AG04449 (cell line): ENCODE results near the gene SPNS1.

ENCODE experiments used
- CTCF ChIA-PET: fragments of 350-600 bp; formaldehyde crosslinking; extraction: SDS; loops from one replicate; lab custom pipeline; 2021; ENCODE audit warnings: antibody characterized with exemption; lab: Yijun Ruan, JAX
- POLR2A ChIA-PET: fragments of 400-600, 350-600 bp; formaldehyde crosslinking; extraction: SDS; loops from one replicate; lab custom pipeline; 2020; ENCODE audit warnings: antibody characterized with exemption, inconsistent platforms; lab: Yijun Ruan, JAX
- DNase-seq: peaks from one replicate; pipeline ENCODE4 v3.0.0-alpha.2; 2010; ENCODE audit warnings: low read depth, low spot score
- H3K4me3 ChIP-seq: 2 replicates; pipeline ENCODE4 v1.5.1; 2011; ENCODE audit warnings: low read depth, mild to moderate bottlenecking, control low read depth, low read length
- TF ChIP-seq, protein P1 (sequence below): IDR thresholded peaks from one replicate; pipeline ENCODE4 v1.5.1; 2011; ENCODE audit warnings: mild to moderate bottlenecking, moderate library complexity, low read length, control low read depth, inconsistent platforms; ENCODE audit not compliant: insufficient read depth; ENCODE audit errors: missing control alignments

The SPNS1 gene

DNA sequence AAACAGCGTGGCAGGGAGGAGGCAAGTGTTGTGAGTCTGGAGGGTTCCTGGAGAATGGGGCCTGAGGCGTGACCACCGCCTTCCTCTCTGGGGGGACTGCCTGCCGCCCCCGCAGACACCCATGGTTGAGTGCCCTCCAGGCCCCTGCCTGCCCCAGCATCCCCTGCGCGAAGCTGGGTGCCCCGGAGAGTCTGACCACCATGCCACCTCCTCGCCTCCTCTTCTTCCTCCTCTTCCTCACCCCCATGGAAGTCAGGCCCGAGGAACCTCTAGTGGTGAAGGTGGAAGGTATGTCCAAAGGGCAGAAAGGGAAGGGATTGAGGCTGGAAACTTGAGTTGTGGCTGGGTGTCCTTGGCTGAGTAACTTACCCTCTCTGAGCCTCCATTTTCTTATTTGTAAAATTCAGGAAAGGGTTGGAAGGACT is 42.8 kb upstream of the SPNS1 start, which contains the start of gene CD19:
CD19 (plus strand) TSS at position 171 of the 425 bp plus-strand sequence; CDS start at position 201, 30 bp downstream.
- H3K4me3 ChIP-seq, result no peak within 1 kb of the TSS
- DNase-seq, result no peak
- TF ChIP-seq, protein P1, sequence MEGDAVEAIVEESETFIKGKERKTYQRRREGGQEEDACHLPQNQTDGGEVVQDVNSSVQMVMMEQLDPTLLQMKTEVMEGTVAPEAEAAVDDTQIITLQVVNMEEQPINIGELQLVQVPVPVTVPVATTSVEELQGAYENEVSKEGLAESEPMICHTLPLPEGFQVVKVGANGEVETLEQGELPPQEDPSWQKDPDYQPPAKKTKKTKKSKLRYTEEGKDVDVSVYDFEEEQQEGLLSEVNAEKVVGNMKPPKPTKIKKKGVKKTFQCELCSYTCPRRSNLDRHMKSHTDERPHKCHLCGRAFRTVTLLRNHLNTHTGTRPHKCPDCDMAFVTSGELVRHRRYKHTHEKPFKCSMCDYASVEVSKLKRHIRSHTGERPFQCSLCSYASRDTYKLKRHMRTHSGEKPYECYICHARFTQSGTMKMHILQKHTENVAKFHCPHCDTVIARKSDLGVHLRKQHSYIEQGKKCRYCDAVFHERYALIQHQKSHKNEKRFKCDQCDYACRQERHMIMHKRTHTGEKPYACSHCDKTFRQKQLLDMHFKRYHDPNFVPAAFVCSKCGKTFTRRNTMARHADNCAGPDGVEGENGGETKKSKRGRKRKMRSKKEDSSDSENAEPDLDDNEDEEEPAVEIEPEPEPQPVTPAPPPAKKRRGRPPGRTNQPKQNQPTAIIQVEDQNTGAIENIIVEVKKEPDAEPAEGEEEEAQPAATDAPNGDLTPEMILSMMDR, result no peak
- CTCF ChIA-PET, result interaction anchor here (5.7 to 5.8 kb wide), 2 partner anchors 12 kb away, joined by 44 to 48 read pairs; no protein-coding TSS in a partner anchor
- POLR2A ChIA-PET, result no interaction called here

DNA sequence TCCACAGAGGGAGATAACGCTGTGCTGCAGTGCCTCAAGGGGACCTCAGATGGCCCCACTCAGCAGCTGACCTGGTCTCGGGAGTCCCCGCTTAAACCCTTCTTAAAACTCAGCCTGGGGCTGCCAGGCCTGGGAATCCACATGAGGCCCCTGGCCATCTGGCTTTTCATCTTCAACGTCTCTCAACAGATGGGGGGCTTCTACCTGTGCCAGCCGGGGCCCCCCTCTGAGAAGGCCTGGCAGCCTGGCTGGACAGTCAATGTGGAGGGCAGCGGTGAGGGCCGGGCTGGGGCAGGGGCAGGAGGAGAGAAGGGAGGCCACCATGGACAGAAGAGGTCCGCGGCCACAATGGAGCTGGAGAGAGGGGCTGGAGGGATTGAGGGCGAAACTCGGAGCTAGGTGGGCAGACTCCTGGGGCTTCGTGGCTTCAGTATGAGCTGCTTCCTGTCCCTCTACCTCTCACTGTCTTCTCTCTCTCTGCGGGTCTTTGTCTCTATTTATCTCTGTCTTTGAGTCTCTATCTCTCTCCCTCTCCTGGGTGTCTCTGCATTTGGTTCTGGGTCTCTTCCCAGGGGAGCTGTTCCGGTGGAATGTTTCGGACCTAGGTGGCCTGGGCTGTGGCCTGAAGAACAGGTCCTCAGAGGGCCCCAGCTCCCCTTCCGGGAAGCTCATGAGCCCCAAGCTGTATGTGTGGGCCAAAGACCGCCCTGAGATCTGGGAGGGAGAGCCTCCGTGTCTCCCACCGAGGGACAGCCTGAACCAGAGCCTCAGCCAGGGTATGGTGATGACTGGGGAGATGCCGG is 42.0 kb upstream of the SPNS1 start:
- CTCF ChIA-PET, result interaction anchor here (1.1 to 5.7 kb wide), 2 partner anchors 9 to 12 kb away, joined by 5 to 48 read pairs; no protein-coding TSS in a partner anchor
- DNase-seq, result no peak
- H3K4me3 ChIP-seq, result no peak overlapping the region
- TF ChIP-seq, protein P1, result no peak
- POLR2A ChIA-PET, result no interaction called here

DNA sequence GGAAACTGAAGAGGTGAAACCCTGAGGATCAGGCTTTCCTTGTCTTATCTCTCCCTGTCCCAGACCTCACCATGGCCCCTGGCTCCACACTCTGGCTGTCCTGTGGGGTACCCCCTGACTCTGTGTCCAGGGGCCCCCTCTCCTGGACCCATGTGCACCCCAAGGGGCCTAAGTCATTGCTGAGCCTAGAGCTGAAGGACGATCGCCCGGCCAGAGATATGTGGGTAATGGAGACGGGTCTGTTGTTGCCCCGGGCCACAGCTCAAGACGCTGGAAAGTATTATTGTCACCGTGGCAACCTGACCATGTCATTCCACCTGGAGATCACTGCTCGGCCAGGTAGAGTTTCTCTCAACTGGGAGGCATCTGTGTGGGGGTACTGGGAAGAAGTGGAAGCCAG is 41.4 kb upstream of the SPNS1 start:
- ChIA-PET POLR2A (no interaction called here), CTCF (interaction anchor here (1.1 to 5.7 kb wide), 2 partner anchors 8 to 11 kb away, joined by 5 to 48 read pairs; no protein-coding TSS in a partner anchor)
- DNase-seq, result no peak
- TF ChIP-seq, protein P1, result no peak
- no peak overlapping the region for H3K4me3 ChIP-seq

DNA sequence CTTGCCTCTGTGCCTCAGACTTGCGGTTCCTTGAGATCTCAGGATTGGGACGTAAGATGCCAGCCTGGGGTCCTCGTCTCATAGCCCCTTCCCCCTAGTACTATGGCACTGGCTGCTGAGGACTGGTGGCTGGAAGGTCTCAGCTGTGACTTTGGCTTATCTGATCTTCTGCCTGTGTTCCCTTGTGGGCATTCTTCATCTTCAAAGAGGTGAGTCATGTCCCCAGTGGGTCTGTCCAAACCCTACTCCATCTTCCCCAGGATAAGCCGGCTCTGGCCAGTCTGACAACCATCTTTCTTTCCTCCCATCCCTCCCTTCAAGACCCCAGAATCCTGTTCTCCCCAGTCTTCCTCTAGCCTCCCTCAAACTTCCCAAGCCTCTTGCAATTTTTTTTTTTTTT is 39.2 kb upstream of the SPNS1 start:
- ChIA-PET POLR2A (no interaction called here), CTCF (interaction anchor here (1.3 to 5.7 kb wide), 2 partner anchors 9 to 14 kb away, joined by 3 to 48 read pairs; no protein-coding TSS in a partner anchor)
- TF ChIP-seq, protein P1, result no peak
- no peak for DNase-seq
- no peak overlapping the region for H3K4me3 ChIP-seq

DNA sequence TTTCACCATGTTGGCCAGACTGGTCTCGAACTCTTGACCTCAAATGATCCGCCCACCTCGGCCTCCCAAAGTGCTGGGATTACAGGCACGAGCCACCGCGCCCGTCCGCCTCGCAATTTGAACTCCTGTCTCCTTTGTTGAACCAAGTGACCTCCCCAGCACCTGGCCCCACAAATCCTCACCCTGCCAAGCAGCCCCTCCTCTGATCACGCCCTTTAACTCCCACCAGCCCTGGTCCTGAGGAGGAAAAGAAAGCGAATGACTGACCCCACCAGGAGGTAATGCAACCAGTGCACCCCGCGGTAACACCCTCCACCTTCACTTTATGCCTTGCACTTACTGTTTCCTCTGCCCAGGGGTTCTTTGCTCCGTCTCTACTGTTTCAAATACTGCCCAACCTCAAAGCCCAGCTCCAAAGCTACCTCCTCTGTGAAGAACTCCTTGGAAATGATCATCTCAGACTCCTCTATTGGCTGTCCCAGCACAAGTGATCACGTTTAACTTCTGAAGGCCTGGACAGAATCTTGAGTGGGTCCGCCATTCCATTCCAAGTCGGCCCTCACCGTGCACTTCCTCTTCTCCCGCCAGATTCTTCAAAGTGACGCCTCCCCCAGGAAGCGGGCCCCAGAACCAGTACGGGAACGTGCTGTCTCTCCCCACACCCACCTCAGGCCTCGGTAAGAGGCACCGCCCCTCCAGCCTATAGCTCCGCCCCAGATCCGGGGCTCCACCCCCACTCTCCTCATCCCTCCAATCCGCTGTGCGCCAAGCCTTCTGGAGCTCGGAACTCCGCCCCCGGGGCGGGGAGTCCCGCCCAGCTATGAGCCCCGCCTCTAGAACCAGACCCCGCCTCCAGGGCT is 38.4 kb upstream of the SPNS1 start:
- H3K4me3 ChIP-seq, result peak overlapping the region; percentile 21
- DNase-seq, result no peak
- ChIA-PET CTCF (interaction anchor here (0.9 to 5.7 kb wide), 3 partner anchors 8 to 13 kb away, joined by 3 to 48 read pairs (median 3); no protein-coding TSS in a partner anchor), POLR2A (no interaction called here)
- TF ChIP-seq, protein P1, result no peak
